HG03354 (cell line): ENCODE data around the gene KRTAP5-1.
"Not testable (repeated sequence)": the region's sequence is repeated elsewhere in the genome, so short reads cannot be mapped to it uniquely, and the experiment has no call there.

Experiments
- ATAC-seq: cut with Tn5 transposase; IDR thresholded peaks from one replicate; pipeline ENCODE4 v1.9.1; 2021; ENCODE audit warnings: mild to moderate bottlenecking; ENCODE audit not compliant: unreplicated experiment, poor library complexity, severe bottlenecking

The KRTAP5-1 gene

GRCh38 chr11:1603629-1604028, 18.5 kb upstream of the KRTAP5-1 start:
- no peak for ATAC-seq

- ATAC-seq, result not testable (repeated sequence)
Measured at GRCh38 chr11:1601663-1602062, 16.6 kb upstream of the KRTAP5-1 start.

GRCh38 chr11:1600626-1601025, 15.5 kb upstream of the KRTAP5-1 start:
- ATAC-seq, result no peak

GRCh38 chr11:1598816-1599215, 13.7 kb upstream of the KRTAP5-1 start:
- no peak for ATAC-seq

- not testable (repeated sequence) for ATAC-seq
Measured at GRCh38 chr11:1598406-1598805, 13.3 kb upstream of the KRTAP5-1 start.

DNA sequence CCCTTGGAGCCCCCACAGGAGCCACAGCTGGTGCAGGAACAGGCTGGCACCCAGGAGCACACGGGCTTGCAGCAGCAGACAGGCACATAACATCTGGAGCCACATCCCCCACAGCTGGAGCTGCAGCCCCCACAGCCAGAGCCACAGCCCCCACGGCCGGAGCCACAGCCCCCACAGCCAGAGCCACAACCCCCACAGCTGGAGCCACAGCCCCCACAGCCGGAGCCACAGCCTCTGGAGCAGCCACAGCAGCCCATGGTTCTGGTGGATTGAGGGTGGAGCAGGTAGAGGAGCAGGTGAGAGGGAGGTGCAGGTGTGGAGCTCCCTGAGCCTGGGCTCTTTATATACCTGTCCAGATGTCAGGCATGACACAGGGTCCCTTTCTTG, 12.9 kb upstream of the KRTAP5-1 start, which contains the start of gene KRTAP5-2:
TSS of gene KRTAP5-2 (minus strand) at position 301 of the 387 bp plus-strand sequence. CDS start at position 257, 44 bp downstream.
- ATAC-seq, result no peak

GRCh38 chr11:1597331-1597993, 12.4 kb upstream of the KRTAP5-1 start:
- no peak for ATAC-seq

- ATAC-seq, result not testable (repeated sequence)
Measured at GRCh38 chr11:1596576-1597121, 11.6 kb upstream of the KRTAP5-1 start.

DNA sequence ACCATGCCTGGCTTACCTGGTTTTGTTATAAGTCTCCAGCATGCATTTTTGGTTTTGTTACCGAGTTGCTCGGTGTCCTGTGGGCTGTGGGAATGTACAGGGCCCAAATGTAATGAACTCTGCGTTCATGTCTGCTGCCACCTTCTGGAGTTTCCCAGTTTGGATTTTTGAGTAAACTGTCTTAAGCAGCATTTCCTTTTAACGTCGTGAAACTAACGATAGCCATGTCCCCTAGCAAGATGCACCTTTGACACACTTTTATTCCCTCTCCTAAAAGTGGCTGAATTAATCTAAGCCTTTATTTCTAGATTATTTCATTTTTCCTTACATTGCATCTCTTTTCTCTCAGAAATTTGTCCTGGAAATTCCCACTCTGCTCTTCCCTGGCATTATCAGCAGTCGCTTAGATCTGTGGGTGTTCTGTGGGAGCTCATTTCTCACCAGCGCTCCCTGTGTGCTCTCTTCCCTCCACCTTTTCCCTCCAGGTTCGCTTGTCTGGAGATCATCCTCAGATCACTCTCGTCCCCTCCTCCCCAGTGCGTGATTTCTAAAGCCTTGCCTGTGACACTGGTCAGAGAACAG, 11.0 kb upstream of the KRTAP5-1 start:
- not testable (repeated sequence) for ATAC-seq

- no peak for ATAC-seq
Measured at GRCh38 chr11:1592628-1593027, 7.5 kb upstream of the KRTAP5-1 start.

DNA sequence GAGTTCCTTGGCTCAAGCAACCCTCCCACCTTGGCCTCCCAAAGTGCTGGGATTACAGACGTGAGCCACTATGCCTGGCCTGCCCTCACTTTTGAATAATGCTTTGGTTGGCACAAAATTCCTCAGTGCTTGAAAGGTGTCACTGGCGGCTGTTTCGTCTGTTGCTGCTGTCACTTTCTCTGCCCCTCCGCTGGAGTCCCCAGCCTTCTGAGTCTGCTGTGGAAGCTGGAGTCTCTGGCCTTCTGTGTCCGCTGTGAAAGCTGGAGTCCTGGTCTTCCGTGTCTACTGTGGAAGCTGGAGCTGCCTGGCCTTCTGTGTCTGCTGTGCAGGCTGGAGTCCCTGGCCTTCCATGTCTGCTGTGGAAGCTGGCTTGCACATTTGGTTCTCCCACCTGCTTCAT, 4.9 kb upstream of the KRTAP5-1 start:
- ATAC-seq, result no peak

- not testable (repeated sequence) for ATAC-seq
Measured at GRCh38 chr11:1589191-1589963, 4.3 kb upstream of the KRTAP5-1 start.

DNA sequence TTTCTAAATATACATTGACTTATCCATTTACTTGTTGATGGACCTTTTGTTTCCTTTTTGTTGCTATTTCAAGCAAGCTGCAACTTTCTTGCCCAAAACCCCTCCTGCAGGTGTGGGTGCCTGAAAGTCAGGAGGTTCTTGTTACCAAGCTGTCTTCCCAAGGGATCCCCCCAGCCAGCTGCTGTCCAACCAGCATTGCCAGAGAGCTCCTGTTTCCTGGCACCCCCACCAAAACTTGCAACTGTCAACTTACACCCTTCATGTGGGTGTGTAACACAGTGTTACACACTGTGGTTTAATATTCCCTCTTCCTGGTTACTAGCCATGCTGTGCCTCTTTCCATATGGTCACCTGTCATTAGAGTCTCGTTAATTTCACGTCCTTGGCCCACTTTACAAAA, 1.6 kb upstream of the KRTAP5-1 start:
- no peak for ATAC-seq

DNA sequence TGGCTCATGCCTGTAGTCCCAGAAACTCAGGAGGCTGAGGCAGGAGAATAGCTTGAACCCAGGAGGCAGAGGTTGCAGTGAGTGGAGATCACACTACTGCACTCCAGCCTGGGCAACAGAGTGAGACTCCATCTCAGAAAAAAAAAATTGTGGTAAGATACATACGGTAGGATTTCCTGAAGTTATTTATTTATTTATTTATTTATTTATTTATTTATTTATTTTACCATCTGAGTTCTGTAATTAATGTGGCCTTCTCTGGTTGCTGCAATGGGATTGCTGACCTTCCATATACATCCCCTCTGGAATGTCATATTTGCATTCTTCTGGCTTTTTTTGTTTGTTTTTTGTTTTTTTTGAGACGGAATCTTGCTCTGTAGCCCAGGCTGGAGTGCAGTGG, 2.2 kb downstream of the KRTAP5-1 start:
- not testable (repeated sequence) for ATAC-seq

DNA sequence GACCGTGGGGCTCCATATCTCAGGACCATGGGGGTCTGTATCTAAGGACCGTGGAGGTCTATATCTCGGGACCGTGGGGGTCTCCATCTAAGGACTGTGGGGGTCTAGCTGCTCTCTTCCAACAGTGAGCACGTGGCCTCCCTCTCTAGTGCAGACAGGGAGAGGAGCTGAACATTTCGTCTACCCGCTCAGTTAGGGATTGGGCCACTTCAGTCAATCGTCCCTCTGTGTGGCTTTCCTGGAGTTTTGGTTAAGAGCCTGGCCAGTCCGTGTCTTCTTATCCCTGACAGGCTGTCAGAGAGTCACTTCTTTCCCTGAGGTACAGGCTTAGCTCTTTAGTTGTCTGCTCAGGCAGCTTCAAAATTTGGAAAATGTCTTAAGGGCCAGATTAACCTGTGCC, 3.1 kb downstream of the KRTAP5-1 start:
- ATAC-seq, result no peak

DNA sequence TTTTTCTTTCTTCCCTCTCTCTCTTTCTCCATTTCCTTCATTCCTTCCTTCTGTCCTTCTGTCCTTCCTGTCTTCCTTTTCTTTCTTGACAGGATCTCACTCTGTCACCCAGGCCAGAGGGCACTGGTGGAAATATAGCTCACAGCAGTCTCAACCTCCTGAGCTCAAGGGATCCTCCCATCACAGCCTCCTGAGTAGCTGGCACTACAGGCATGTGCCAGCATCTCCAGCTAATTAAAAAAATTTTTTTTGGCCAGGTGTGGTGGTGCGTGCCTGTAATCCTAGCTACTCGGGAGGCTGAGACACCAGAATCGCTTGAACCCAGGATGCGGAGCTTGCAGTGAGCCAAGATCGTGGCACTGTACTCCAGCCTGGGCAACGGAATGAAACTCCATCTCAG, 8.3 kb downstream of the KRTAP5-1 start:
- ATAC-seq, result no peak

- not testable (repeated sequence) for ATAC-seq
Measured at GRCh38 chr11:1575756-1576155, 9.3 kb downstream of the KRTAP5-1 start.

- ATAC-seq, result no peak
Measured at GRCh38 chr11:1574933-1575242, 10.2 kb downstream of the KRTAP5-1 start.

DNA sequence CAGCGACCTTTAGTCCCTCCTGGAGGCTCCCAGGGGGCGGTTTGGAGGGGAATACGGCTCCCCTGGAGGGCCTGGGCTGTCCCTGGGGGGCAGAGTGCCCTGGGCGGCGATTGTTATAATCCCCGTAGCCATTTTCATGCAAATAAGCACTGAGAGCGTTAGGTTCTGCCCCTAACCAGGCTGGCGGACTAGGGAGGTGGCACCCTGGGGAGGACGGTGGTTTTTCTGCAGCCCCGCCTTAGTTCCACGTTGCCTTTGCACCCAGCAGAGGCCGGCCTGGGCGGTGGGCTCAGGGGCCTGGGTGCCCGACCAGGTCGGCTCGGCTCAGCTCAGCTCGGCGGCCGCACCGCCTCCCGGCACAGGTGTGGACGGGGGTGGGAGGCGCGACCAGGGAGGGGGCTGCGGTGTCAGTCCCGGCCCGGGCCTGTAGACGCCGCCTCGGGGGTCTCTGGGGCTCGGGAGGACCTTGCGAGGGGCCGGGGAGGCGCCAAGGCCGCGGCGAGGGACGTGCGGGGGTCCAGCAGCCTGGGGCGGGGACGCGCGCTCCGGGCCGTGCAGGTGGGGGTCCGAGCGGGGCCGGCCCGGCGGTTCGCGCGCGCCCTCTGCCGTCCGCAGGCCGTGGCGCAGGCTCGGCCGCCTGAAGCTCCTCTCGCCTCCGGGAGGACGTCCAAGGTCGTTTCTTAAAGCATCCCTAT, 10.7 kb downstream of the KRTAP5-1 start:
- peak; percentile 53 for ATAC-seq

- no peak for ATAC-seq
Measured at GRCh38 chr11:1573903-1574237, 11.2 kb downstream of the KRTAP5-1 start.
